NT2/D1 (cell line): ENCODE data around the gene RNGTT.

Source experiments
- DNase-seq: peaks from one replicate; pipeline ENCODE4 v3.0.0-alpha.2; 2011; ENCODE audit warnings: low read depth, low spot score
- H3K27me3 ChIP-seq: 2 replicates; pipeline ENCODE4 v1.6.0; 2011; ENCODE audit warnings: mild to moderate bottlenecking; ENCODE audit not compliant: insufficient read length, insufficient read depth
- H3K36me3 ChIP-seq: 2 replicates; pipeline ENCODE4 v1.6.1; 2011; ENCODE audit warnings: mild to moderate bottlenecking, low read length, mixed read lengths; ENCODE audit not compliant: insufficient read depth, insufficient read length
- H3K4me1 ChIP-seq: 2 replicates; pipeline ENCODE4 v1.5.1; 2011; ENCODE audit not compliant: insufficient read depth, insufficient read length
- H3K4me3 ChIP-seq: 2 replicates; pipeline ENCODE4 v1.5.1; 2011; ENCODE audit warnings: low read depth; ENCODE audit not compliant: insufficient read length
- H3K9ac ChIP-seq: 2 replicates; pipeline ENCODE4 v1.6.0; 2011; ENCODE audit warnings: low read depth; ENCODE audit not compliant: insufficient read length
- H3K9me3 ChIP-seq: 2 replicates; pipeline ENCODE4 v1.5.1; 2011; ENCODE audit warnings: mild to moderate bottlenecking, low read length; ENCODE audit not compliant: insufficient read depth
- SUZ12 ChIP-seq: IDR thresholded peaks from 2 replicates; pipeline ENCODE4 v1.6.1; 2011; ENCODE audit not compliant: insufficient read length, insufficient read depth; ENCODE audit errors: extremely low read depth
- YY1 ChIP-seq: IDR thresholded peaks from 2 replicates; pipeline ENCODE4 v1.6.1; 2011; ENCODE audit not compliant: insufficient read length, insufficient read depth
- ZNF274 ChIP-seq: IDR thresholded peaks from 2 replicates; pipeline ENCODE4 v1.6.1; 2011; ENCODE audit warnings: mild to moderate bottlenecking, low read depth, low read length

Gene RNGTT

DNA sequence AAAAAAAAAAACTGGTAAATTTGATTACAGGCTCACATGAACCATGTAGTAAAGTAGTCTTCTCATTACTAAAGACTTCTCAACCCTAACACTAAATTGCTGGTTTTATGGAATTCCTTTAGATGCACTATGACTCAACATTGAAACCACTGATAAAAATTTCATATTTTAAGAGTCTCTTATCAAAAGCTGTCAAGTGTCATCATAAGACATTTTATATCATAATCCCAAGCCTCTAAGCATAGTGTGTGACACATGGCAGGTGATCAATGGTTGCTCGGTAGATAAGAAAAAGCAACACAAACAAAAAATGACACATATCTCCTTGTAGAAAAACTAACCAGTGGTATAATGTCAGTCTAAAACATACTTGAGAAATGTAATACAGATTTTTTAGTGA, 258.4 kb downstream of the RNGTT start:
- TF ChIP-seq YY1 (no peak), ZNF274 (no peak)
- H3K9me3 ChIP-seq: no peaks in the 10 kb centered on the region
- H3K36me3 ChIP-seq: no peaks in the 10 kb centered on the region
- H3K4me1 ChIP-seq: no peaks in the 10 kb centered on the region
- no peaks in the 10 kb centered on the region for H3K27me3 ChIP-seq
- no peak overlapping the region for H3K9ac ChIP-seq
- H3K4me3 ChIP-seq: no peak overlapping the region
- DNase-seq: no peak

DNA sequence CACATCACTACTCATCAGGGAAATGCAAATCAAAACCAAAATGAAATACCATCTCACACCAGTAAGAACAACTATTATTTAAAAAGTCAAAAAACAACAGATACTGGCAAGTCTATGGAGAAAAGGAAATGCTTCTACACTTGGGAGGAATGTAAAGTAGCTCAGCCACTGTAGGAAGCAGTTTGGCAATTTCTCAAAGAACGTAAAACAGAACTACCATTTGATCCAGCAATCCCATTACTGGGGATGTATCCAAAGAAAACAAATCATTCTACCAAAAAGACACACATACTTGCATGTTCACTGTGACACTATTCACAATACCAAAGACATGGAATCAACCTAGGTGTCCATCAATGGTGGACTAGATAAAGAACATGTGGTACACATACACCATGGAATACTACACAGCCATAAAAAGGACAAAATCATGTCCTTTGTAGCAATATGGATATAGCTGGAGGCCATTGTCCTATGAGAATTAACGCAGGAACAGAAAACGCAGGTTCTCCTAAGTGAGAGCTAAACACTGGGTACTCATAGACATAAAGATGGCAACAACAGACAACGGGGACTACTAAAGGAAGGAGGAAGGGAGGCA, 260.4 kb downstream of the RNGTT start:
- Histone ChIP-seq H3K9me3 (no peaks in the 10 kb centered on the region), H3K36me3 (no peaks in the 10 kb centered on the region), H3K27me3 (no peaks in the 10 kb centered on the region), H3K9ac (no peak overlapping the region), H3K4me3 (no peak overlapping the region), H3K4me1 (no peaks in the 10 kb centered on the region)
- no peak for TF ChIP-seq YY1
- TF ChIP-seq SUZ12: no peak
- no peak for TF ChIP-seq ZNF274
- no peak for DNase-seq

DNA sequence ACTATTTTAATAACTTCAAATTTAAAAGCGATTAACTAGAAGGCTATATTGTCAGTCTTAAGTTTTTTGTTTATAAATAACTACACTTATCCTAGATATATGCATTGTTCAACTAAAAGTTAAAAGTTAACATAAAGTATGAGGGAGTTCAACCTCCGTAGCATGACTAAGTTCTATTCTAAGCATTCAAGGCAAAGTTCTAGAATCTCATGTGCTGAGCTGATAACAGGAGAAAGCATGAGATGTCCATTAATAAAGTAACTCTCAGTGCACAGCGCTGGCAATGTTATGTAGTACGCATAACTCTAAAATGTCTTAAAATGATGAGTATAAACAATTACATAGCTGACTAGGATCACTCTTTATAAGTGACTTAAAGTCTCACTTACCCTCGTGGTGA, 264.8 kb downstream of the RNGTT start:
- Histone ChIP-seq H3K36me3 (no peaks in the 10 kb centered on the region), H3K9me3 (no peaks in the 10 kb centered on the region), H3K4me1 (no peaks in the 10 kb centered on the region), H3K9ac (no peak overlapping the region), H3K4me3 (no peak overlapping the region), H3K27me3 (no peaks in the 10 kb centered on the region)
- no peak for TF ChIP-seq SUZ12
- TF ChIP-seq YY1: no peak
- TF ChIP-seq ZNF274: no peak
- DNase-seq: no peak

DNA sequence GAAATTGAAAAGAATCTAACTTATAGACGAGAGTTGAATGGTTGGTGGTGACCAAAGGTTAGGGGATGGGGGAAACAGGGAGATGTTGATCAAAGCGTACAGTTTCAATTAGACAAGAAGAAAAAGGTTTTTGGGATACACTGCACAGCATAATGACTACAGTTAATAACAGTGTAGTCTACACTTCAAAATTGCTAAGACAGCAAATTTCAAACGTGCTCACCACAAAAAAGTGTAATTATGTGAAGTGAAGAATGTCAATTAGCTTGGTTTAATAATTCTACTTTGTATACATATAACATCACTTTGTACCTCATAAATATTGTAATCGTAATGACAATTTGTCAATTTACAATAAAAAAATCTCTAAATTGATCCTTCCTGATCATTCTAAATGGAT, 267.5 kb downstream of the RNGTT start:
- no peak overlapping the region for H3K4me3 ChIP-seq
- H3K9ac ChIP-seq: no peak overlapping the region
- no peaks in the 10 kb centered on the region for H3K27me3 ChIP-seq
- TF ChIP-seq SUZ12 (no peak), YY1 (no peak), ZNF274 (no peak)
- DNase-seq: no peak
- no peaks in the 10 kb centered on the region for H3K4me1 ChIP-seq
- H3K36me3 ChIP-seq: no peaks in the 10 kb centered on the region
- no peaks in the 10 kb centered on the region for H3K9me3 ChIP-seq

- Histone ChIP-seq H3K9me3 (no peaks in the 10 kb centered on the region), H3K4me3 (no peak overlapping the region), H3K27me3 (no peaks in the 10 kb centered on the region), H3K9ac (no peak overlapping the region), H3K36me3 (no peaks in the 10 kb centered on the region), H3K4me1 (no peaks in the 10 kb centered on the region)
- DNase-seq: no peak
- TF ChIP-seq ZNF274 (no peak), YY1 (no peak), SUZ12 (no peak)
Observed at GRCh38 chr6:88683734-88684133, 279.7 kb downstream of the RNGTT start.

GRCh38 chr6:88680654-88681053, 282.8 kb downstream of the RNGTT start:
- Histone ChIP-seq H3K27me3 (no peaks in the 10 kb centered on the region), H3K36me3 (no peaks in the 10 kb centered on the region), H3K9me3 (no peaks in the 10 kb centered on the region), H3K4me1 (no peaks in the 10 kb centered on the region), H3K4me3 (no peak overlapping the region), H3K9ac (no peak overlapping the region)
- DNase-seq: no peak
- no peak for TF ChIP-seq SUZ12
- no peak for TF ChIP-seq ZNF274
- TF ChIP-seq YY1: no peak

GRCh38 chr6:88679841-88680240, 283.6 kb downstream of the RNGTT start:
- Histone ChIP-seq H3K9ac (no peak overlapping the region), H3K27me3 (no peaks in the 10 kb centered on the region), H3K4me1 (no peaks in the 10 kb centered on the region), H3K36me3 (no peaks in the 10 kb centered on the region), H3K9me3 (no peaks in the 10 kb centered on the region), H3K4me3 (no peak overlapping the region)
- TF ChIP-seq YY1 (no peak), ZNF274 (no peak), SUZ12 (no peak)
- DNase-seq: no peak

GRCh38 chr6:88677356-88677755, 286.1 kb downstream of the RNGTT start:
- Histone ChIP-seq H3K9me3 (no peaks in the 10 kb centered on the region), H3K36me3 (no peaks in the 10 kb centered on the region), H3K9ac (no peak overlapping the region), H3K4me1 (no peaks in the 10 kb centered on the region), H3K27me3 (no peaks in the 10 kb centered on the region), H3K4me3 (no peak overlapping the region)
- TF ChIP-seq YY1 (no peak), SUZ12 (no peak), ZNF274 (no peak)
- no peak for DNase-seq
